Cardiac muscle cell (in vitro differentiated cells and primary cell): ENCODE data around the gene DPP10. TPM values are rescaled to one million over a fixed set of nuclear protein-coding genes. Genes with fewer than 3 reads are reported as not detected.

Experiments
- DNase-seq, 2 donors: peaks; one replicate each; pipeline versions ENCODE4 v3.0.0 to v3.0.0-alpha.2; 2010 to 2017; ENCODE audit warnings: low read depth in 1 of 2, low spot score in 1 of 2
- H3K27ac ChIP-seq: fragments of 200-600 bp; sonication (generic); 2 replicates; pipeline ENCODE4 v1.5.1; 2016
- H3K27me3 ChIP-seq: fragments of 200-600 bp; sonication (generic); 2 replicates; pipeline ENCODE4 v1.6.0; 2016; ENCODE audit warnings: control low read depth
- H3K36me3 ChIP-seq: fragments of 200-600 bp; sonication (generic); 2 replicates; pipeline ENCODE4 v1.5.1; 2016; ENCODE audit warnings: control low read depth
- H3K4me1 ChIP-seq: fragments of 200-600 bp; sonication (generic); 2 replicates; pipeline ENCODE4 v1.8.1; 2017; ENCODE audit warnings: low read depth, mild to moderate bottlenecking, mixed run types
- H3K4me3 ChIP-seq: fragments of 200-600 bp; sonication (generic); 2 replicates; pipeline ENCODE4 v1.5.1; 2016; ENCODE audit warnings: mild to moderate bottlenecking
- H3K9me3 ChIP-seq: fragments of 200-600 bp; sonication (generic); 2 replicates; pipeline ENCODE4 v1.5.1; 2017; ENCODE audit warnings: low read depth, mild to moderate bottlenecking, control low read depth
- polyA plus RNA-seq: library from polyadenylated mRNA; unstranded; fragments of >200 nt; fragmentation: Nextera tagmentation; extraction: Ambion mirVana; gene quantifications from 2 replicates; pipeline ENCODE4 v1.2.1, GENCODE V29; 2016
- total RNA-seq: library from RNA; depleted of rRNA; stranded (reverse); fragments of >200 nt; gene quantifications from 2 replicates; pipeline ENCODE4 v1.2.3, GENCODE V29; 2016
- TF ChIP-seq, protein P1 (sequence below): IDR thresholded peaks from 2 replicates; pipeline ENCODE4 v1.5.1; 2012; ENCODE audit warnings: low read depth, mild to moderate bottlenecking, low read length

DPP10 gene
- total and polyA plus RNA-seq, 2 experiments from 2014 or later = 1.1 to 1.4 TPM

DNA sequence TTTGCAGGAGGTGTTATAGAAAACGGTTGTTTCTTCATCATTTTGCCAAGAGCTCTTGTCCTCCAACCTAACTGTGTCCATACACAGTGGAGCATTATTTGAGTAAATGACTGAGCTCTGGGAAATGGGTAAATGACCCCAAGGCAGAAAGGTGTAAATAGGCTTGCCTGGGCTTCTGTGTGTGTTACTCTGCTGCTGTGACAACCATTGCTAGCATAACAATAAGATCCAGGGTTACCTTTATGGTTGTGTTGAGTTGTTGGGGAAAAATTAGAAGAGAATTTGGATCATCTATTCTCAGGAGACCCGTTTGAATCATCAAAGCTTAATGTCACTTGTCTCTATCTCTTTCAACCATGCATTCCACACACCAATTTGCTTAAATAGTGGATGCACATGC, 672.7 kb downstream of the DPP10 start:
- Histone ChIP-seq H3K27ac (no peak overlapping the region), H3K4me1 (peaks cover 5% of the 10 kb centered on the region), H3K36me3 (no peaks in the 10 kb centered on the region), H3K9me3 (no peaks in the 10 kb centered on the region), H3K4me3 (no peak overlapping the region), H3K27me3 (no peaks in the 10 kb centered on the region)
- no peak for DNase-seq
- TF ChIP-seq, protein P1, sequence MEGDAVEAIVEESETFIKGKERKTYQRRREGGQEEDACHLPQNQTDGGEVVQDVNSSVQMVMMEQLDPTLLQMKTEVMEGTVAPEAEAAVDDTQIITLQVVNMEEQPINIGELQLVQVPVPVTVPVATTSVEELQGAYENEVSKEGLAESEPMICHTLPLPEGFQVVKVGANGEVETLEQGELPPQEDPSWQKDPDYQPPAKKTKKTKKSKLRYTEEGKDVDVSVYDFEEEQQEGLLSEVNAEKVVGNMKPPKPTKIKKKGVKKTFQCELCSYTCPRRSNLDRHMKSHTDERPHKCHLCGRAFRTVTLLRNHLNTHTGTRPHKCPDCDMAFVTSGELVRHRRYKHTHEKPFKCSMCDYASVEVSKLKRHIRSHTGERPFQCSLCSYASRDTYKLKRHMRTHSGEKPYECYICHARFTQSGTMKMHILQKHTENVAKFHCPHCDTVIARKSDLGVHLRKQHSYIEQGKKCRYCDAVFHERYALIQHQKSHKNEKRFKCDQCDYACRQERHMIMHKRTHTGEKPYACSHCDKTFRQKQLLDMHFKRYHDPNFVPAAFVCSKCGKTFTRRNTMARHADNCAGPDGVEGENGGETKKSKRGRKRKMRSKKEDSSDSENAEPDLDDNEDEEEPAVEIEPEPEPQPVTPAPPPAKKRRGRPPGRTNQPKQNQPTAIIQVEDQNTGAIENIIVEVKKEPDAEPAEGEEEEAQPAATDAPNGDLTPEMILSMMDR = no peak

- DNase-seq = no peak
- no peak overlapping the region for H3K4me3 ChIP-seq
- H3K36me3 ChIP-seq = no peaks in the 10 kb centered on the region
- no peaks in the 10 kb centered on the region for H3K27me3 ChIP-seq
- TF ChIP-seq, protein P1 = no peak
- no peaks in the 10 kb centered on the region for H3K9me3 ChIP-seq
- no peak overlapping the region for H3K27ac ChIP-seq
- H3K4me1 ChIP-seq = peaks cover 5% of the 10 kb centered on the region
Measured at GRCh38 chr2:115118306-115118705, 675.9 kb downstream of the DPP10 start.

- Histone ChIP-seq H3K27me3 (no peaks in the 10 kb centered on the region), H3K4me3 (no peak overlapping the region), H3K36me3 (no peaks in the 10 kb centered on the region), H3K9me3 (no peaks in the 10 kb centered on the region), H3K4me1 (no peaks in the 10 kb centered on the region), H3K27ac (no peak overlapping the region)
- DNase-seq = no peak
- TF ChIP-seq, protein P1 = no peak
Measured at GRCh38 chr2:115119086-115119485, 676.6 kb downstream of the DPP10 start.

GRCh38 chr2:115122701-115123100, 680.3 kb downstream of the DPP10 start:
- TF ChIP-seq, protein P1 = no peak
- Histone ChIP-seq H3K9me3 (no peaks in the 10 kb centered on the region), H3K27ac (no peak overlapping the region), H3K4me3 (no peak overlapping the region), H3K27me3 (no peaks in the 10 kb centered on the region), H3K4me1 (no peaks in the 10 kb centered on the region), H3K36me3 (no peaks in the 10 kb centered on the region)
- DNase-seq = no peak

DNA sequence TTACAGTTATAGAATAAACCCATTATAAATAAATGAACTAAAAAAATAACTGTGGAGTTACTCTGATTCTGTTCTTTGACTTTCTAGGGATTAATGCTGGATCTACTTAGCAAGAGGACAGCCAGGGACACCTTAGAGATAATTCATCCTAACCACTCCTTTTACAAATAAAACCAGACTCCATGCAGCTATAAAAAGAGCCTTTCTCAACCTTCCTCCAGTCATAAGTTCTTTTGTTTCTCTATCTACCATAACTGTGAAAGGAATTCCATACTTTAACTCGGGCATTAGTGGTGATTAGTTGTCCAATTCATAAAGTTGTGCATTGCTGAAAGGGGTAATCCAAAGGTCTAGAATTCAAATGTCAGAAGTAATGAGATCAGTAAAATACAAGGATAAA, 682.4 kb downstream of the DPP10 start:
- Histone ChIP-seq H3K36me3 (no peaks in the 10 kb centered on the region), H3K27me3 (no peaks in the 10 kb centered on the region), H3K27ac (no peak overlapping the region), H3K4me1 (no peaks in the 10 kb centered on the region), H3K4me3 (no peak overlapping the region), H3K9me3 (no peaks in the 10 kb centered on the region)
- TF ChIP-seq, protein P1 = no peak
- DNase-seq = no peak

- no peaks in the 10 kb centered on the region for H3K4me1 ChIP-seq
- no peak overlapping the region for H3K4me3 ChIP-seq
- no peaks in the 10 kb centered on the region for H3K36me3 ChIP-seq
- H3K27ac ChIP-seq = no peak overlapping the region
- DNase-seq = no peak
- no peaks in the 10 kb centered on the region for H3K9me3 ChIP-seq
- TF ChIP-seq, protein P1 = no peak
- H3K27me3 ChIP-seq = no peaks in the 10 kb centered on the region
Measured at GRCh38 chr2:115129536-115129935, 687.1 kb downstream of the DPP10 start.
